ENCODE results near the gene AP5M1.

The AP5M1 gene

DNA sequence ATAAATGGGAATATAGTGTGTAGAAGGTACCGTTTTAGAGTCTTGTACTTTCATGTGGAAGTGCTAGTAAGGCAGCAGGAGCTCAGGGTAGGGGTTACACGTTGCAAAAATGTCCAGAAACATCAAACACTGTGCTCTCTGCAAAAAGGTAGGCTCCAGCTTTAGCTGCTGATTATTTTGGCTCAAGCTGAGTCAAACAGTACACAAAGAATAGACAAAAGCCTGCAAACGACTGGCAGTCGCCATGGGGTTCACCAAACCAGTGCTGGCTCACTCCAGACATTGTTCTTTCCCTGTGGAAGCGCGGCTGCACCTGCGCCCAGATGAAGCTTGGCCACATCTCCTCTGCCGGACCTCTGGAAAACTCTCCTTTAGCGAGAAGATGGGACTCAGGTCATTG is 76.3 kb downstream of the AP5M1 start:
- DNase-seq (ENCODE audit: low read depth, low spot score): no peak
- H3K4me3 ChIP-seq (ENCODE audit: low read length): no peak overlapping the region

DNA sequence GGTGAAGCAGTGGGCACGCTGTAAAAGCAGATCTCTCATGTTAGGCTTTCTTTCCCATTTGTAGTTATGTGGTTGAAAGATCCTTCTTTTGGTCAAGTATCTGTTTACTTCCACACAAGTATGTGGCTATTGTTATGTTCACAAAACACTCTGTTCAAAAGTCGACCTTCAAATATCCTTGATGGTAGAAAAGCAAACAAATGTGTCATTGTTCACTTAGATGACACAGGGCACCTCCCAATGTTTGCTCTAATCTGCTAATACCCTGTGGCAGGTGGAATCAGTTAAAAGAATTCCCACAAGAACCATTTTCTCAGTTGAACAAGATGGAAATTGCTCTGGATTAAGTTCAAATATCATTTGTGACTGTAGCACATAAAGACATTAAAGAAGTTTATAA is 78.0 kb downstream of the AP5M1 start:
- no peak for DNase-seq (ENCODE audit: low read depth, low spot score)
- H3K4me3 ChIP-seq (ENCODE audit: low read length): no peak overlapping the region
